ENCODE data around the gene TNFSF13.
A peak's percentile ranks its signal among the peaks of the same experiment; 100 is the strongest.

DNA sequence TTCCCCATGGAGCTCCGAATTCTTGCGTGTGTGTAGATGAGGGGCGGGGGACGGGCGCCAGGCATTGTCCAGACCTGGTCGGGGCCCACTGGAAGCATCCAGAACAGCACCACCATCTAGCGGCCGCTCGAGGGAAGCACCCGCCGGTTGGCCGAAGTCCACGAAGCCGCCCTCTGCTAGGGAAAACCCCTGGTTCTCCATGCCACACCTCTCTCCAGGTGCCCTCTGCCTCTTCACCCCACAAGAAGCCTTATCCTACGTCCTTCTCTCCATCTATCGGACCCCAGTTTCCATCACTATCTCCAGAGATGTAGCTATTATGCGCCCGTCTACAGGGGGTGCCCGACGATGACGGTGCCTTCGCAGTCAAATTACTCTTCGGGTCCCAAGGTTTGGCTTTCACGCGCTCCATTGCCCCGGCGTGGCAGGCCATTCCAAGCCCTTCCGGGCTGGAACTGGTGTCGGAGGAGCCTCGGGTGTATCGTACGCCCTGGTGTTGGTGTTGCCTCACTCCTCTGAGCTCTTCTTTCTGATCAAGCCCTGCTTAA, 2.6 kb downstream of the TNFSF13 start:
- TF ChIP-seq CTCF (IDR thresholded peaks at IDR 0.05) (peak; percentile 84), ZFX (IDR thresholded peaks at IDR 0.05; ENCODE audit: borderline replicate concordance) (no peak)

Measured in 22Rv1 (cell line).